ENCODE results near the gene SSC5D.
"Not testable (repeated sequence)": the region's sequence is repeated elsewhere in the genome, so short reads cannot be mapped to it uniquely, and the experiment has no call there.

Gene SSC5D

DNA sequence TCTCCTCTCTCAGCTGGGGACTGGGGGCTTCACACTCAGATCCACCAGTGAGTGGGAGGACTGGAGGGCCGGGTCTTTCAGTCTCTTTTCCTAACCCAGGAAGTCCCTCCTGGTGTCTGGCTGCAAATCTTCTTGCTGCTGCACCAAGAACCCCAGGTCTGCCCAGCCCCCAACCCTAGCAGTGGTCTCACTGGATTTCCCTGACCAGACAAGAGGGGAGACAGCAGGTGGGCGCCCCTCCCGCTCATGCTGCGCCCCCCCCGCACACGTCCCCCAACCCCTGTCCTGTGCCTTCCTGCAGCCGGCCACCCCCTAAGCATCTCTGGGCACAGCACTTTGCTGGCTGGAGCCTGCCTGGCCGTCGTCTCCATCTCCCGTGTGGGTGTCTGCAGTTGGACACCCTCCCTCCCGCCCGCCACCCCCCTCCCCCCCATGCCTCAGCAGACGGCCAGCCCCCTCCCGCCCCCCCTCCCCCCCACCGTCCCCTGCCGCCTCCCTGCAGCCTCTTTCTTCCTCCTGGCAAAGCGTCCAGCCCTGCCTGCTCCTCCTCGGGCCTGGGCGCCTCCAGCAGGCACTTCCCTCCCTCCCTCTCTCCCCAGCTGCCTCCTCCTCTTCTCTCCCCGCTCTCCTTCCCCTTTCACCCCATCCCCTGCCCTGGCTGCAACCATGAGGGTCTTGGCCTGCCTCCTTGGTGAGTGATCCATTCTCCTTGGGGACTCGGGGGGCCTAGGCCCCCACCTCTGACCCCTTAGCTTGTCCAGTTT, at the start of gene SSC5D:
Gene SSC5D, plus strand, starts transcription at position 513 of the 764 bp plus-strand sequence. Its CDS starts 154 bp downstream, at position 667.
- no peak for DNase-seq (ENCODE audit: low read depth in 2 of 2)

DNA sequence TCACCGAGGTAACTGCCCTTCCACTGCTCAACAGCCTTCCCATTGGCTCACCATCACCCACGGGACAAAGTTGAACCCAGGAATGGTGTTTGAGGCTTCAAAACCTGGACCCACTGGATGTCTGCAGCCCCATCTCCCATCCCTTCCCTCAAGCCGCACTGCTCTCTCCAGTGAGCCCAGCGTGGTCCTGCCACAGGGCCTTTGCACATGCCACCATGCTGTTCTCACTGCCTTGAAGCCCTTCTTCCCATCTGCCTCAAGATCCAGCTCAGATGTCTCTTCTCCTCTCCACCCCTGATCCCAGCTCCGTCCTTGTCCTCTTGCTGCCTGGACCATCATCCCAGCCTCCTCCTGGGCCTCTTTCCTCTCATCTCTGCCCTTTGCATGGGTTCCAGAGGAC, 49.2 kb upstream of the SSC5D start:
- DNase-seq (ENCODE audit: low read depth in 2 of 2), result no peak

GRCh38 chr19:55440411-55441105, 47.7 kb upstream of the SSC5D start:
- no peak for DNase-seq (ENCODE audit: low read depth in 2 of 2)

- no peak for DNase-seq (ENCODE audit: low read depth in 2 of 2)
Observed at GRCh38 chr19:55441319-55441691, 46.9 kb upstream of the SSC5D start.

- no peak for DNase-seq (ENCODE audit: low read depth in 2 of 2)
Observed at GRCh38 chr19:55441692-55442321, 46.4 kb upstream of the SSC5D start.

DNA sequence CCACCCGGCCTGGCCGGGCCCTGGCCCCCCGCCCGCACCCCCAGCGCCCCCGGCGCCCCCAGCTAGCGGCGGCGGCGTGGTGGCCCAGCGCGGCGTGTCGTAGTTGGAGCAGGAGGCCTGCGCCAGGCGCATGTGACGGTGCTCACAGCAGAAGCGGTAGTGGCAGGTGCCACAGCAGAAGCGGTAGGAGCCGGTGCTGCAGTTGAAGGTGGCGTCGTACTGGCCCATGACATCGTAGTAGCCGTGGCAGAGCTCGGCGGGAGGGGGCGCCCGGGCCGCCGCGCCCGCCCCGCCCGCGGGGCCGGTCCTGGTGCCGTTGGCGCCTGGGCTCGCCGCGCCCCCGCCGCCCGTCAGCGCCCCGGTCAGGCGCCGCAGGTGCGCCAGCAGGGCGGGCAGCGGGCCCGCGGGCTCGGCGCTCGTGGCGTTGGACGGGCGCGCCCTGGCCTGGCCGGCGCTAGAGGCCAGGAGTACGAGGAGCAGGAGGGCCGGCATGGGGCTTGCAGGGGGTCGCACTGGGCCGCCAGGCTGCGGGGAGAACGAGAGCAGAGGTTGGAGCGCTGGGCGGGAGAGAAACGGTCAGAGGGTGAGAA, 45.8 kb upstream of the SSC5D start:
- no peak for DNase-seq (ENCODE audit: low read depth in 2 of 2)

DNA sequence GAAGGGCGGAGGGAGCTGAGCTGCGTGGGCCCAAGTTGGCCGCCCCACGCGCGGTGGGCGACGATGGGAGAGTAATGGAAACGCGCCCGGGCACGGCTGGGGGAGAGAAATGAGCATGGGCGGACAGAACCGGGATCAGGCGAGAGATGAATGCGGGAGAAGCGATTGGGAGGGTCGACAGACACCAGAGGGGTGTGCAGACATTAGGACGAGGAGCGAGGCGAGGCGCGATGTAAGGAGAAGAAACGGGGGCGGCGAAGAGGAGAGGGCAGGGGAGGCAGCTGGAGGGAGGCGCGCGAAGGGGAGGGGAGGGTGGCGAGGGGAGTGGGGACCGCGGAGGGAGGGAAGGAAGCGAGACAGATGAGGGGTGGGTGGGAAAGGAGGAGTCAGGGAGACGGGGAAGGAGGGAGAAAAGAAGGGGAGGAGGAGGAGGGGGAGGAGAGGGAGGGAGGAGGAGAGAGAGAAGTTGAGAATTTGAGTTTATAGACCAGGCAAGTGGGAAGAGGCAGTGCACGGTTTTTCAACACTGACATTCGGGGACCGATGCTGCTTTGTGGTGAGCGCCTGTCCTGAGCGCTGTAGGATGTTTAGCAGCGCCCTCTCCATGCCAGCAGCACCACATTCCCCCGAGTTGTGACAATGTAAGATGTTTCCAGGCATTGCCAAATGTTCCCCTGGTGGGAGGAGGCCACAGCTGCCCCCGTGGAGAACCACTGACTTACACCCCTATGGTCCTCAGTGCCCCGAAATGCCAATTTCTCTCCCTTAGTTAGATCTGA, 45.0 kb upstream of the SSC5D start, which contains the start of gene SHISA7:
Gene SHISA7, minus strand, starts transcription at position 256 of the 779 bp plus-strand sequence. CDS start 437 bp downstream, outside the sequence.
- DNase-seq (ENCODE audit: low read depth in 2 of 2), result no peak

GRCh38 chr19:55443824-55444480, 44.3 kb upstream of the SSC5D start:
- no peak for DNase-seq (ENCODE audit: low read depth in 2 of 2)

GRCh38 chr19:55444646-55445045, 43.6 kb upstream of the SSC5D start:
- DNase-seq (ENCODE audit: low read depth in 2 of 2), result no peak

GRCh38 chr19:55446060-55446459, 42.2 kb upstream of the SSC5D start:
- DNase-seq (ENCODE audit: low read depth in 2 of 2), result no peak

- no peak for DNase-seq (ENCODE audit: low read depth in 2 of 2)
Observed at GRCh38 chr19:55447421-55448174, 40.6 kb upstream of the SSC5D start.

DNA sequence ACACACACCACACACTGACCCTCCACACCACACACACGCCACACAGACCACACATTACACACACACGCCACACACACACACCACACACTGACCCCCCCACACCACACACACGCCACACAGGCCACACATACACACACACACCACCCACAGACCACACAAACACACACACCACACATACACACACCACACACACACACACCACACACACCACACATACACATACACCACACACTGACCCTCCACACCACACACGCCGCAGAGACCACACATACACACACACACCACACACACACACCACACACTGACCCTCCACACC, 40.1 kb upstream of the SSC5D start:
- DNase-seq (ENCODE audit: low read depth in 2 of 2), result not testable (repeated sequence)

GRCh38 chr19:55449469-55449868, 38.8 kb upstream of the SSC5D start:
- DNase-seq (ENCODE audit: low read depth in 2 of 2), result no peak

GRCh38 chr19:55451163-55451964, 36.9 kb upstream of the SSC5D start:
- no peak for DNase-seq (ENCODE audit: low read depth in 2 of 2)

- no peak for DNase-seq (ENCODE audit: low read depth in 2 of 2)
Observed at GRCh38 chr19:55451965-55452748, 36.1 kb upstream of the SSC5D start.

GRCh38 chr19:55452749-55453346, 35.4 kb upstream of the SSC5D start:
- no peak for DNase-seq (ENCODE audit: low read depth in 2 of 2)

DNA sequence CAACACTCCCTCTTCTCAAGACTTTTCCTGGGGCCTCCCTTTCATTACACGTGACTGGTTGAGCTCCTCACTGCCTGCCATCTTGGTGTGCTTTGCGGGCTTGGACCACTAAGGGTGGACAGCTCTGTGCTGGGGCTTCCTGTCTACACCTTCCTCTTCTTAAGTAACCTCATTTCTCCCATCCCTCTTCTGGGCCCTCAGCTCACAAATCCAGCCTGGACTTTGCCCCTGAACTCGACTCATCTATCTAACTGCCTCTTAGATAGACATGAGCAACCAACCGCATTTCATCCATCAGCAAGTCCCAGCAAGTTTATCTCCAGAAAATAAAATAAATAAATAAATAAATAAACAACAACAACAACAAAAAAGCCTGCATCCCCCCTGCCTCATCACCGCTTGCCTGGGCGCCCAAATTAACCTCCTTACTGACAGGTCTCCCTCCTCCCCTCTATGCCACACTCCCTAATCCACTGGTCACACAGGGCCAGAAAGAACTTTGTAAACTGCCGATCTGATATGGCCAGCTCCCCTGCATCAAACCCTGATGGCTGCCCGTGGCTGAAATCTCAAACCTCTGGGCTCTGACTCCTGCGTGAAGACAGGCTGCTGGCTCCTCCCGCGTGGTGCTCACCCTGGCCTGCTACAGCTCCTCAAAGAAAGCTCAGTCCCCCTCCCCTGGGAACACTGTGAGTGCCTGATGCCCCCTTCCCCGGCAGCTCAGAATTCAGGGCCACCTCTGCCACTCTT, 34.5 kb upstream of the SSC5D start:
- DNase-seq (ENCODE audit: low read depth in 2 of 2), result no peak

- no peak for DNase-seq (ENCODE audit: low read depth in 2 of 2)
Observed at GRCh38 chr19:55454787-55455243, 33.4 kb upstream of the SSC5D start.
